GM20000 (cell line): ENCODE results near the gene CD7.
A peak's percentile ranks its signal among the peaks of the same experiment; 100 is the strongest.

Experiments
- DNase-seq: peaks from one replicate; pipeline ENCODE4 v3.0.0; 2012; ENCODE audit warnings: low spot score
- TF ChIP-seq, protein P1 (sequence below): IDR thresholded peaks from 2 replicates; pipeline ENCODE4 v1.5.1; 2012; ENCODE audit warnings: mild to moderate bottlenecking, control low read depth; ENCODE audit errors: extremely low read depth, missing control alignments

CD7 gene

DNA sequence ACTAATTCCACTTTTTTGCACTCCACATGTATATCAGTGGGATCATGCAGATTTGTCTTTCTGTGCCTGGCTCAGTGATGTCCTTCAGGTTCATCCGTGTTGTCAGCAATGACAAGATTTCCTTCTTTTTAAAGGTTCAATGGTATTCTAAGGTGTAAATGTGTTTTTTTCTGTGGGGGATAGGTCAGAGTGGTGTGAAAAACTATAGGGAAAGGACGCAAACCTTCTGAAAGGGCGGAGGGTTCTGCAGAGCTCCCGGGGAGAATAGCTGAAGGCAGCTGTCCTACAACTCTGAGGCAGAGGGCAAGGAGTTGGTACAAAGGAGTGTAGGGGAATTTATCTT is 22.0 kb downstream of the CD7 start:
- TF ChIP-seq, protein P1, sequence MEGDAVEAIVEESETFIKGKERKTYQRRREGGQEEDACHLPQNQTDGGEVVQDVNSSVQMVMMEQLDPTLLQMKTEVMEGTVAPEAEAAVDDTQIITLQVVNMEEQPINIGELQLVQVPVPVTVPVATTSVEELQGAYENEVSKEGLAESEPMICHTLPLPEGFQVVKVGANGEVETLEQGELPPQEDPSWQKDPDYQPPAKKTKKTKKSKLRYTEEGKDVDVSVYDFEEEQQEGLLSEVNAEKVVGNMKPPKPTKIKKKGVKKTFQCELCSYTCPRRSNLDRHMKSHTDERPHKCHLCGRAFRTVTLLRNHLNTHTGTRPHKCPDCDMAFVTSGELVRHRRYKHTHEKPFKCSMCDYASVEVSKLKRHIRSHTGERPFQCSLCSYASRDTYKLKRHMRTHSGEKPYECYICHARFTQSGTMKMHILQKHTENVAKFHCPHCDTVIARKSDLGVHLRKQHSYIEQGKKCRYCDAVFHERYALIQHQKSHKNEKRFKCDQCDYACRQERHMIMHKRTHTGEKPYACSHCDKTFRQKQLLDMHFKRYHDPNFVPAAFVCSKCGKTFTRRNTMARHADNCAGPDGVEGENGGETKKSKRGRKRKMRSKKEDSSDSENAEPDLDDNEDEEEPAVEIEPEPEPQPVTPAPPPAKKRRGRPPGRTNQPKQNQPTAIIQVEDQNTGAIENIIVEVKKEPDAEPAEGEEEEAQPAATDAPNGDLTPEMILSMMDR = no peak
- DNase-seq = no peak

DNA sequence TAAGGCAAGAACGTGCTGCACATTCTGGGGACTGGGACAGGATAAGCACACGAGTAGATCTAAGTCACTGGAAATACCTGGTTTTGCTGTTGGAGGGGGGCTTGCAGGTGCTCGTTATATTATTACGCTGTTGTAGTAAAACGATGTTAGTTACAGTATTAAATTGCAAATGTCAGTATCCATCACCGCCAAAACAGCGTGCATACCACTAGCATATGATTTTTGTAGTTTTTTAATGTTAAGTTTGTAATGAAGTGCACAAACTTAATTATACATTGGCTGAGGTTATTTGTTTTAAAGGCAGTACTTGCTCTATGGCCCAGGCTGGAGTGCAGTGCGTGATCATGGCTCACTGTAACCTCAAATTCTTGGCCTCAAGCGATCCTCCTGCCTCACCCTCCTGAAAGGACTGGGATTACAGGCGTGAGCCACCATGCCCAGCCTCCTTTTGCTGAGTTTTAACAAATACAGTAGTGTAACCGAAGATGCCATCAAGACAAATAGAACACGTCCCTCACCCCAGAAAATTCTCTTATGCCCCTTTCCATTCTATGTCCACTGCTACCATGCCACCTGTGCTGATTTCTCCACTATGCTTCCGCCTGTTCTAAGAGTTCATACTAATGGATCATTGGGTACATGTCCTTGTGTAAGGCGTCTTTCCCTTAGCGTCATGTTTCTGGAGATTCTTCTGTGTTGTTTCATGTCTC is 23.2 kb downstream of the CD7 start:
- TF ChIP-seq, protein P1 = no peak
- no peak for DNase-seq

DNA sequence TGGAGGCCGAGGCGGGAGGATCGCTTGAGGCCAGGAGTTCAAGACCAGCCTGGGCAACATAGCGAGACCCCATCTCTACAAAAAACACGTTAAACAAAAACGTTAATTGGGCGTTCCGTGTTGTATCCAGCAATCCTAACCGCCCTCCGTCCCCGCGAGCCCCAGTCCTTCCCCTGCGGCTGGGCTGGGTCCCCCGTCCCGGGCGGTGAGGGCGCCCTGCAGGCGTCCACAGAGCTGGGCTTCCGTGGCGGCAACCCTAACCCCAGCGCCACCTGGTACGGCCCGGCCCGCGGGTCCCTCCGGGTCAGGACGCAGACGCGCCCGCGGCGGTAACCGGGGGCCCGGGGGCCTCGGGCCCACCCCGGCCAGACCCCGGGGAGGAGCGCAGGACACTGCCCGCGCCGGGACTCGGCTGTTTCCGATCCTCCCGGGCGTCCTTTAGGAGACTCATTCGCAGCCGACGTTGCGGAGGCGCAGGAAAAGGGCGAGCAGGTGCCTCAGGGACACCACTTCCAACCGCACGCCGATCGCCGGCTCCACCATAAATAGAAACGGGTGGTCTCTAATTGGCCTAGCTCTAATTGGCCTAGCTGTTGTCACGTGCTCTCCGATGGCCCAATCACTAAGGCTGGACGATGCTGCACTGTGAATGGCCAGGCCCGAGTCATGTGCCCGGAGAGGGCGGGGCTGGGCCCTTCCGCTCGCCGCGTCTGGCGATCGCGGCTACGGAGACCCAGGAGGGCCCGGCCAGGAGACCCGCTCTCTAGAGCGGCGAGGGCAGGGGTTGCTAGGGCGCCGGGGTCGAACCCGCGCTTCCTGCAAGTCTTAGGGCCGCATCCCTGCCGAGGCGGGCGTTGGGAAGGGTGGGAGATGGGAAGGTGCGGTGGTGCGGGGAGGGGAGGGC is 24.9 kb downstream of the CD7 start:
- TF ChIP-seq, protein P1 = no peak
- peak; percentile 99 for DNase-seq

DNA sequence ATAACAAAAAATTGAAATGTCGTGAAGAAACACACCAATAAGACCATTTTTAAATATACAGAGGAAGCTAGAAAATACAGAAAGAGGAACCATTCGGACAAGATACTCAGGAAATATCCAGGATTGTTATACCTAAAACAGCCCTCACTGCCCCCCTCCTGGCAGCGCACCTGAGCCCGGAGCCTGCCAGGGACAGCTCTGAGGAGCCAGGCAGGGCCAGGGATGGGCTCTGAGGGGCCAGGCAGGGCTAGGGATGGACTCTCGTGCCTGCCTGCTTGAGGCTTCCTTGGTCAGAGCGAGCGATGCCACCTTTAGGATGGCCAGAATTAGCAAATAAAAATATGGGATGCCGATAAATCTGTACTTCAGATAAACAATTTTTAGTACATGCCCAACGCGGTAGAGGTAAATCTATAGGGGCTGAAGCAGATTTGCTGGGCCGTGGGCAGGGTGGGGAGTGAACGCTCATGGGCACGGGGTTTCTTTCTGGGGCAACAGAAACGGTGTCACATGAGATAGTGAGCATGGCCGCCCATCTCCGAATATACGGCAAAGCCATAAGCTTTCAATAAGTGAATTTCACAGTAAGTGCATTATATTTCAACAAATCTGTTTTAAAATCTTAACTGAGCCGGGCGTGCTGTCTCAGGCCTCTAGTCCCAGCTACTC is 25.7 kb downstream of the CD7 start:
- TF ChIP-seq, protein P1 = no peak
- no peak for DNase-seq

DNA sequence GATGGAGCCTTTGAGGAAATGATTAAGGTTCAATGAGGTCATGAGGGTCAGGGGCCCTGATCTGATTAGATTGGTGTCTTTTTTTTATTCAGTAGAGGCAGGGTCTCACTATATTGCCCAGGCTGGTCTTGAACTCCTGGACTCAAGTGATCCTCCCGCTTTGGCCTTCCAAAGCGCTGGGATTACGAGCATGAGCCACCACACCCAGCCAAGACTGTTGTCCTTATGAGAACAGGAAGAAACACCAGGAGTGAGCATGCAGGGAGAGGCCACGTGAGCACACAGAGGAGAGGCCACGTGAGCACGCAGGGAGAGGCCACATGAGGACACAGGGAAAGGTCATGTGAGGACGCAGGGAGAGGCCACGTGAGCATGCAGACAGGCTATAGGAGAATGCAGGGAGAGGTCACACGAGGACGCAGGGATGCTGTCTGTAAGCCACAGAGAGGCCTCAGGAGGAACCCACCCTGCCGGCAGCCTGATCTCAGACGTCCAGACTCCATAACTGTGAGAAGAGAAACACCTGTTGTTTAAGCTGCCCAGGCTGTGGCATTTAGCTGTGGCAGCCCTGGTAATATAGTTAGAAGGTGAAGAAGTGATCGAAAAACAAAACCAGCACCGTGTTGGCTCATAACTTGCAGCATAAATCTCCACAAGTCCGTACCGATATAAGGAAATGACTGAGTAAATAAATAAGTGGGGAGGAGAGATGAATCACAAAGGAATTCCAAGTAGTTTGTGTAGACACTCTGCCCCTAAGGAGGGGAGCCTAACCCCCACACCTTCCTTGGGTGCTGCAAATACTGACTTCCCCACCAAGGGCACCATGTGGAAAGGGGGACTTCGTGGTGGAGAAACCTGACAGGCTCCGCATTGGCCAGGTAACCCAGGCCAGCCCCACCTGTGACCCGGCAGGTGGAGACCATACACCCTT is 29.3 kb downstream of the CD7 start:
- TF ChIP-seq, protein P1 = no peak
- DNase-seq = no peak

DNA sequence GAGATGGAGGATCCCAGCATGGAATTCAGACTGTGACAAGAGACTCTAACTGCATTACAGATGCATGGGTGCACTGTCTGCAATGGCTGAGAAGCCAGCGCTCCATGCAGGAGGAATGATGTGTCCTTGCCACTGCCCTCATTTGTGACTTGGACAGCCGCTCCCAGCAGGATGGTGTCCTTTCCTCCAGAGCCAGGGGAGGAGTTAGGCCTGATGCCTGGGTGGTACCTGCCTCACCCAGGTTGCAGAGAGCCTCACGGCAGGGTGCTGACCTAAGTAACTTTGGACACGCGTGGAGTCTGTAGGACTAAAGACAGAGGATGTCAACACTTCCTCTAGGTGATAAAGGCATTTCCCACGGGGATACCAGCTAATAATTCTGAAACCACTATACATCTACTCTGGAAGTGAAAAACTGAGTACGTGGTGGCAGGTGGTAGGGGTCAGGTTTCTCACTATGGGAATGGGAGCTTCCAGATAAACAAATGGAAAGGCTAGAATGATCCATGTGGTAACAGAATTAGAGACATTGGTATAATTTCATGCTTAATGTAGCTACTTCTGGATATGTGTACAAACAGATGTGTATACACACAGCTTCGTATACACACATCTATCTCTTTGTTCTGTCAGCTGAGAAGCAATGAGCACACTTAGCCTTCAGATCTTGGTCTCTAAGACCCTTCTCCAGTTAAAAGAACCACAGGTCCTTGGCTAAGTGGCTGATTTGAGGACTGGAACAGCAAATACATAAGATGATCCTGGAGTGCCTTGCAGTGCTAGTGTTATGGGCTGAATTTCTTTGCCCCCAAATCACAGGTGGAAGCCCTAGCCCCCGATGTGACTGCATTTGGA is 30.2 kb downstream of the CD7 start:
- DNase-seq = no peak
- TF ChIP-seq, protein P1 = no peak
